Neural progenitor cell (in vitro differentiated cells): Measurements from ENCODE around the gene MOV10L1.

Source experiments
- EZH2phosphoT487 ChIP-seq: fragments of 200-600 bp; sonication (generic); IDR thresholded peaks from 2 replicates; pipeline ENCODE4 v1.6.1; 2017; ENCODE audit warnings: antibody characterized with exemption
- TF ChIP-seq, protein P1 (sequence below): fragments of 200-600 bp; sonication (generic); IDR thresholded peaks from 2 replicates; pipeline ENCODE4 v1.5.1; 2017; ENCODE audit warnings: antibody characterized with exemption, mild to moderate bottlenecking

DNA sequence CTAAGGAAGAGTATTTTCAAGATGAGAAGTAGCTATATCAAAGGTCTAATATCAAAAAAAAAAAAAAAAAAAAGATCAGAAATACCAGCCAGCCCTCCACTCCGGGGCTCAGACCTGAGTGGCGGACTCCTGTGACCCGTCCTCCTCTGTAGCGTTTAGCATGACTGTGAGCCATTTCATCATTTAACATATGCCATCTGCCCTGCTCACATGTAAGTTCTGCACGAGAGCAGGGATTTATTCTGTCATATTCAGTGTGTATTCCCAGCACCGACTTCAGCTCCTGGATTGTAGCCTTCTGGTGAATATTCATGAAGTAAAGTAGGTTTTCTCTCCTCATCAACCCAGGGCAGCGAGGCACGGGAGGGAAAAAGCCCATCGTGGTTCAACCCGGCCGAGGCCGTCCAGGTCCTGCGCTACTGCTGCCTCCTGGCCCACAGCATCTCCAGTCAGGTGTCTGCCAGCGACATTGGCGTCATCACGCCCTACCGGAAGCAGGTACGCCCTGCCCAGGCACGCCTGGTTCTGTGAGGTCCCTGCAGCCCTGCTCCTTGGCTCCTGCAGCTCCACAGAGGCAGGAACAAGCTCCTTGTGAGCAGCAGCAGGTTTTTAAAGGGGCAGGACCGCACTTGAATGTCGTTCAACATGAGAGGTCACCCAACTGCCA, 68.0 kb downstream of the MOV10L1 start:
- TF ChIP-seq, protein P1, sequence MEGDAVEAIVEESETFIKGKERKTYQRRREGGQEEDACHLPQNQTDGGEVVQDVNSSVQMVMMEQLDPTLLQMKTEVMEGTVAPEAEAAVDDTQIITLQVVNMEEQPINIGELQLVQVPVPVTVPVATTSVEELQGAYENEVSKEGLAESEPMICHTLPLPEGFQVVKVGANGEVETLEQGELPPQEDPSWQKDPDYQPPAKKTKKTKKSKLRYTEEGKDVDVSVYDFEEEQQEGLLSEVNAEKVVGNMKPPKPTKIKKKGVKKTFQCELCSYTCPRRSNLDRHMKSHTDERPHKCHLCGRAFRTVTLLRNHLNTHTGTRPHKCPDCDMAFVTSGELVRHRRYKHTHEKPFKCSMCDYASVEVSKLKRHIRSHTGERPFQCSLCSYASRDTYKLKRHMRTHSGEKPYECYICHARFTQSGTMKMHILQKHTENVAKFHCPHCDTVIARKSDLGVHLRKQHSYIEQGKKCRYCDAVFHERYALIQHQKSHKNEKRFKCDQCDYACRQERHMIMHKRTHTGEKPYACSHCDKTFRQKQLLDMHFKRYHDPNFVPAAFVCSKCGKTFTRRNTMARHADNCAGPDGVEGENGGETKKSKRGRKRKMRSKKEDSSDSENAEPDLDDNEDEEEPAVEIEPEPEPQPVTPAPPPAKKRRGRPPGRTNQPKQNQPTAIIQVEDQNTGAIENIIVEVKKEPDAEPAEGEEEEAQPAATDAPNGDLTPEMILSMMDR, result no peak
- no peak for TF ChIP-seq EZH2phosphoT487
